Measurements from ENCODE around the gene STMND1. TPM values are rescaled to one million over a fixed set of nuclear protein-coding genes. Genes with fewer than 3 reads are reported as not detected.
"Not testable (repeated sequence)": the region's sequence is repeated elsewhere in the genome, so short reads cannot be mapped to it uniquely, and the experiment has no call there.

STMND1 gene
- not detected for polyA plus RNA-seq (2013, experiment 1 of 2)
- not detected for polyA plus RNA-seq (2013, experiment 2 of 2)

DNA sequence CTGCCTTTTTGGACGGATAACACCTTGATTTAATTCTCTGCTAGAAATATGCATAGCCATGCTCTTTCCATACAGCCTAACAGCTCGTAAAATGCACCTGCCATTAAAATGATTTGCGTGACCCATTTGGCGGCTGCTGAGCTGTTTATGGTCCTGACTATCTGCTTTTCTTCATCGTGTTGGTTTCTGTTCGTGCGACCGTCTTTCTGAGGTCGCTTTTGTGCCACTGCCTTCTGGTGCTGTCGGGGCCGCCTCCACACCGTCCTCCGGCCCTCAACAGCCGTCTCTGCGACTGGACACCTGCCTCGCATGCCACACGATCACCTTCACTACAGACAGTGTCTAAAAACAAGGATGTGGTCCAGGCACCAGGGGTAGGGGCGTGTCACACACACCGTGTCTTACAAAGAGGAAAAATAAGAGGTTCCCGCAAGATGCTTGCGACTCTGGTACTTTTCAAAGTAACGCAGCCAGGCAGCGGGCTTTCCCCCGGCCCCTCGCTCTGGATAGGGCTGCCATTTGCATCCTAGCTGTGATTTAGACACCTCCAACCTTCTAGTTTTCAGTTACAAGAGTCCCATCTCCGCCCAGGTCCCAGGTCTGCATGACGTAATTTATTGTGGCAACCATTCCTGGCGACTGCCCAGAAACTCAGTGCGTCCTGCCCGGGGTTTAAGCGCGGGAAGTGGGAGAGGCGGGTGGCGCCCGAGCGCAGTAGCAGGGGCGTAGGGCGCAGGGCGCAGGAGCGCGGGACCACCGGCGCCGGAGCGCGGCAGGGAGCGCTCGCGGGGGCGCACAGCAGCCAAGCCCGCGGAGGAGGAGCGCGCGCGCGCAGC, at the start of gene STMND1:
Gene STMND1 (plus strand): TSS at position 629 of the 836 bp plus-strand sequence. CDS start 208 bp downstream, outside the sequence.
- H3K27ac ChIP-seq (ENCODE audit: low read depth, low read length, severe bottlenecking), result no peak within 1 kb of the TSS
- H3K4me3 ChIP-seq (ENCODE audit: extremely low read depth, insufficient read depth, low read length, poor library complexity, severe bottlenecking), result peak within 1 kb of the TSS; percentile 35
- 9% methylated on average over 44 to 46 of the region's 57 CpGs for whole genome bisulfite sequencing, 2 experiments (ENCODE audit: insufficient coverage in 2 of 2)
- H3K36me3 ChIP-seq (ENCODE audit: control insufficient read depth, insufficient read depth, low read length), result no peaks in the 10 kb centered on the region
- peaks cover 27% of the 10 kb centered on the region for H3K4me1 ChIP-seq (ENCODE audit: control insufficient read depth, insufficient read depth, low read length, poor library complexity, severe bottlenecking)
- H3K9me3 ChIP-seq (ENCODE audit: control insufficient read depth, low read length), result no peaks in the 10 kb centered on the region

GRCh38 chr6:17054647-17055046, 47.2 kb upstream of the STMND1 start:
- 74 to 96% methylated on average over 2 of the region's 2 CpGs for WGBS, 2 experiments (ENCODE audit: insufficient coverage in 2 of 2)
- H3K27ac ChIP-seq (ENCODE audit: low read depth, low read length, severe bottlenecking), result no peak overlapping the region
- H3K36me3 ChIP-seq (ENCODE audit: control insufficient read depth, insufficient read depth, low read length), result no peaks in the 10 kb centered on the region
- no peaks in the 10 kb centered on the region for H3K9me3 ChIP-seq (ENCODE audit: control insufficient read depth, low read length)
- no peaks in the 10 kb centered on the region for H3K4me1 ChIP-seq (ENCODE audit: control insufficient read depth, insufficient read depth, low read length, poor library complexity, severe bottlenecking)
- H3K4me3 ChIP-seq (ENCODE audit: extremely low read depth, insufficient read depth, low read length, poor library complexity, severe bottlenecking), result no peak overlapping the region

- H3K27ac ChIP-seq (ENCODE audit: low read depth, low read length, severe bottlenecking), result no peak overlapping the region
- H3K9me3 ChIP-seq (ENCODE audit: control insufficient read depth, low read length), result no peaks in the 10 kb centered on the region
- no peaks in the 10 kb centered on the region for H3K36me3 ChIP-seq (ENCODE audit: control insufficient read depth, insufficient read depth, low read length)
- no peaks in the 10 kb centered on the region for H3K4me1 ChIP-seq (ENCODE audit: control insufficient read depth, insufficient read depth, low read length, poor library complexity, severe bottlenecking)
- no peak overlapping the region for H3K4me3 ChIP-seq (ENCODE audit: extremely low read depth, insufficient read depth, low read length, poor library complexity, severe bottlenecking)
- 67 to 80% methylated on average over 1 of the region's 2 CpGs for WGBS, 2 experiments (ENCODE audit: insufficient coverage in 2 of 2)
Measured at GRCh38 chr6:17057322-17057721, 44.5 kb upstream of the STMND1 start.

DNA sequence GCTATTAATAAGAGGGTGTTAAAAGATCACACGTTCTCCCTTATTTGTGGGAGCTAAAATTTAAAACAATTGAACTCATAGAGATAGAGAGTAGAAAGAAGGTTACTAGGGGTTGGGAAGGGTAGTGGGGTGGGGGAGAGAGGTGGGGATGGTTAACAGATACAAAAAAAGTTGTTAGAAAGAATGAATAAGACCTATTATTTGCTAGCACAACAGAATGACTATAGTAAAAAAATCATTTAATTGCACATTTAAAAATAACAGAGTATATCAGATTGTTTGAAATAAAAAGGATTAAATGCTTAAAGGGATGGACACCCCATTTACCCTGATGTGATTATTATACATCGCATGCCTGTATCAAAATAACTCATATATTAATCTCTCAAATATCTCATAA, 43.3 kb upstream of the STMND1 start:
- Histone ChIP-seq H3K4me1 (ENCODE audit: control insufficient read depth, insufficient read depth, low read length, poor library complexity, severe bottlenecking) (no peaks in the 10 kb centered on the region), H3K9me3 (ENCODE audit: control insufficient read depth, low read length) (no peaks in the 10 kb centered on the region), H3K36me3 (ENCODE audit: control insufficient read depth, insufficient read depth, low read length) (no peaks in the 10 kb centered on the region), H3K4me3 (ENCODE audit: extremely low read depth, insufficient read depth, low read length, poor library complexity, severe bottlenecking) (no peak overlapping the region), H3K27ac (ENCODE audit: low read depth, low read length, severe bottlenecking) (no peak overlapping the region)
- no CpG with 5 or more reads among the region's 2 CpGs for WGBS, 2 experiments (ENCODE audit: insufficient coverage in 2 of 2)

DNA sequence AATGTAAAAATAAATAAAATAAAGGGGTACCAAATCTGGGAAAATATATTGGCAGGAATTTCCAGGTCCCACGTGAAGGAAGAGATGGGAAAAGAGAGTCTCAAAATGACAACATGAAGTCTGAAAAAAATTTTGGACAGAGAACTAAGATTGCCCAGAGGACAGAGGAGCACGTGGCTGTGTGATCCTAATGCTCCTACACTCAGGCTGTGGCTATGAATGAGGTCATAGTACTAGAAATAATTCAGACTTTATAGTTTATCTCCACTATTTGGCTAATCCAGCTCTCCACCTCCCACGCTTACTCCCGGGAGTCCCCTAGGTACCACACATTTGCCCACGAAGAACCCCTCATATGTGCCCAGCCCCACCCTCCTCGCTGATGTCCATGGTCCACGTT, 42.8 kb upstream of the STMND1 start:
- Histone ChIP-seq H3K4me1 (ENCODE audit: control insufficient read depth, insufficient read depth, low read length, poor library complexity, severe bottlenecking) (no peaks in the 10 kb centered on the region), H3K36me3 (ENCODE audit: control insufficient read depth, insufficient read depth, low read length) (no peaks in the 10 kb centered on the region), H3K9me3 (ENCODE audit: control insufficient read depth, low read length) (no peaks in the 10 kb centered on the region), H3K27ac (ENCODE audit: low read depth, low read length, severe bottlenecking) (no peak overlapping the region), H3K4me3 (ENCODE audit: extremely low read depth, insufficient read depth, low read length, poor library complexity, severe bottlenecking) (no peak overlapping the region)
- 79 to 98% methylated on average over 4 to 6 of the region's 7 CpGs for WGBS, 2 experiments (ENCODE audit: insufficient coverage in 2 of 2)

GRCh38 chr6:17059850-17060249, 42.0 kb upstream of the STMND1 start:
- 94 to 100% methylated on average over 1 of the region's 3 CpGs for WGBS, 2 experiments (ENCODE audit: insufficient coverage in 2 of 2)
- H3K4me3 ChIP-seq (ENCODE audit: extremely low read depth, insufficient read depth, low read length, poor library complexity, severe bottlenecking), result no peak overlapping the region

DNA sequence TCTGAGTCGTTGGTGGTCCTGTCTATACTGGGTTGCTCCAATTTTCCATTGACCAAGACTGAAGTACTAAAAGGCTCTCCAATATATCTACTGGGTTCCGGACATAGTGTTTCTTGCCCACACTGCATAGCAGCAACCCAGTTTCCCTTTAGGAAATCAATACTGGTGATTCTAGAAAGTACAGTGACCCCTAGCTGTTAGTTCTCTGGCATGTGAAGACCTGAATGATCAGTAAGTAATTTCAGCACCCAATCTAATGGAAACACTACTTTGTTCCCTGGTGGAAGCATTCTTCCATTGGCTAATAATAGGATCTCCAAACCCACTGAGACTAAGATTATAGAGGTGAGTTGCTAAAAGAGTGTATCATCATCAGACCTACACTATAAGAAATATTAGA, 40.8 kb upstream of the STMND1 start:
- no peaks in the 10 kb centered on the region for H3K4me1 ChIP-seq (ENCODE audit: control insufficient read depth, insufficient read depth, low read length, poor library complexity, severe bottlenecking)
- no peaks in the 10 kb centered on the region for H3K9me3 ChIP-seq (ENCODE audit: control insufficient read depth, low read length)
- WGBS, 2 experiments (ENCODE audit: insufficient coverage in 2 of 2), result 100% methylated on average over 1 of the region's 2 CpGs; no CpG with 5 or more reads in 1 of the 2 experiments
- H3K27ac ChIP-seq (ENCODE audit: low read depth, low read length, severe bottlenecking), result no peak overlapping the region
- H3K36me3 ChIP-seq (ENCODE audit: control insufficient read depth, insufficient read depth, low read length), result no peaks in the 10 kb centered on the region
- no peak overlapping the region for H3K4me3 ChIP-seq (ENCODE audit: extremely low read depth, insufficient read depth, low read length, poor library complexity, severe bottlenecking)

More at GRCh38 chr6:17059850-17060249, 42.0 kb upstream of the STMND1 start:
- Histone ChIP-seq H3K4me1 (ENCODE audit: control insufficient read depth, insufficient read depth, low read length, poor library complexity, severe bottlenecking) (no peaks in the 10 kb centered on the region), H3K9me3 (ENCODE audit: control insufficient read depth, low read length) (no peaks in the 10 kb centered on the region), H3K27ac (ENCODE audit: low read depth, low read length, severe bottlenecking) (no peak overlapping the region), H3K36me3 (ENCODE audit: control insufficient read depth, insufficient read depth, low read length) (no peaks in the 10 kb centered on the region)

- H3K27ac ChIP-seq (ENCODE audit: low read depth, low read length, severe bottlenecking), result no peak overlapping the region
- no peak overlapping the region for H3K4me3 ChIP-seq (ENCODE audit: extremely low read depth, insufficient read depth, low read length, poor library complexity, severe bottlenecking)
- H3K9me3 ChIP-seq (ENCODE audit: control insufficient read depth, low read length), result no peaks in the 10 kb centered on the region
- no peaks in the 10 kb centered on the region for H3K36me3 ChIP-seq (ENCODE audit: control insufficient read depth, insufficient read depth, low read length)
- no peaks in the 10 kb centered on the region for H3K4me1 ChIP-seq (ENCODE audit: control insufficient read depth, insufficient read depth, low read length, poor library complexity, severe bottlenecking)
Measured at GRCh38 chr6:17062871-17063440, 38.9 kb upstream of the STMND1 start.

DNA sequence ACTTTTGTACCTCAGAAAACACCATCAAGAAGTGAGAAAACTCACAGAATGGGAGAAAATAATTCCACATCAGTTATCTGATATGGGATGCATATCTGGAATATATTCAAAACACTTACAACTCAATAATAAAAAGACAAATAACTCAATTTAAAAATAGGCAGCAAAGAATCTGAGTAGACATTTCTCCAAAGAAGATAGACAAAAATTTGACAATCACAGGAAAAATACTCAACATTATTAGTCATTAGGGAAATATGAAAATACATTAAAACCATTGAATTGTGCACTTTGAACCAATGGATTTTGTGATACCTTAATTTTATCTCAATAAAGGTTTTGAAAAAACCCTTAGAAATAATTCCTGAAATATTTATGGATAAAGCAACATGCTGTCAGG, 36.9 kb upstream of the STMND1 start:
- H3K27ac ChIP-seq (ENCODE audit: low read depth, low read length, severe bottlenecking), result no peak overlapping the region
- no peaks in the 10 kb centered on the region for H3K4me1 ChIP-seq (ENCODE audit: control insufficient read depth, insufficient read depth, low read length, poor library complexity, severe bottlenecking)
- H3K4me3 ChIP-seq (ENCODE audit: extremely low read depth, insufficient read depth, low read length, poor library complexity, severe bottlenecking), result no peak overlapping the region
- peaks cover 9% of the 10 kb centered on the region for H3K9me3 ChIP-seq (ENCODE audit: control insufficient read depth, low read length)
- H3K36me3 ChIP-seq (ENCODE audit: control insufficient read depth, insufficient read depth, low read length), result no peaks in the 10 kb centered on the region

- Histone ChIP-seq H3K9me3 (ENCODE audit: control insufficient read depth, low read length) (peaks cover 13% of the 10 kb centered on the region), H3K27ac (ENCODE audit: low read depth, low read length, severe bottlenecking) (no peak overlapping the region), H3K4me1 (ENCODE audit: control insufficient read depth, insufficient read depth, low read length, poor library complexity, severe bottlenecking) (no peaks in the 10 kb centered on the region), H3K4me3 (ENCODE audit: extremely low read depth, insufficient read depth, low read length, poor library complexity, severe bottlenecking) (no peak overlapping the region), H3K36me3 (ENCODE audit: control insufficient read depth, insufficient read depth, low read length) (no peaks in the 10 kb centered on the region)
- WGBS, 2 experiments (ENCODE audit: insufficient coverage in 2 of 2), result 77 to 81% methylated on average over 3 to 5 of the region's 6 CpGs
Measured at GRCh38 chr6:17066610-17067009, 35.2 kb upstream of the STMND1 start.

GRCh38 chr6:17068972-17069371, 32.9 kb upstream of the STMND1 start:
- H3K4me1 ChIP-seq (ENCODE audit: control insufficient read depth, insufficient read depth, low read length, poor library complexity, severe bottlenecking); H3K27ac ChIP-seq (ENCODE audit: low read depth, low read length, severe bottlenecking); H3K4me3 ChIP-seq (ENCODE audit: extremely low read depth, insufficient read depth, low read length, poor library complexity, severe bottlenecking); H3K36me3 ChIP-seq (ENCODE audit: control insufficient read depth, insufficient read depth, low read length): not testable (repeated sequence)
- peaks cover 13% of the 10 kb centered on the region for H3K9me3 ChIP-seq (ENCODE audit: control insufficient read depth, low read length)

Measured in mesodermal cell (in vitro differentiated cells).